ENCODE data around the gene PAK2.
A peak's percentile ranks its signal among the peaks of the same experiment; 100 is the strongest.
"Not testable (repeated sequence)": the region's sequence is repeated elsewhere in the genome, so short reads cannot be mapped to it uniquely, and the experiment has no call there.

PAK2 gene

DNA sequence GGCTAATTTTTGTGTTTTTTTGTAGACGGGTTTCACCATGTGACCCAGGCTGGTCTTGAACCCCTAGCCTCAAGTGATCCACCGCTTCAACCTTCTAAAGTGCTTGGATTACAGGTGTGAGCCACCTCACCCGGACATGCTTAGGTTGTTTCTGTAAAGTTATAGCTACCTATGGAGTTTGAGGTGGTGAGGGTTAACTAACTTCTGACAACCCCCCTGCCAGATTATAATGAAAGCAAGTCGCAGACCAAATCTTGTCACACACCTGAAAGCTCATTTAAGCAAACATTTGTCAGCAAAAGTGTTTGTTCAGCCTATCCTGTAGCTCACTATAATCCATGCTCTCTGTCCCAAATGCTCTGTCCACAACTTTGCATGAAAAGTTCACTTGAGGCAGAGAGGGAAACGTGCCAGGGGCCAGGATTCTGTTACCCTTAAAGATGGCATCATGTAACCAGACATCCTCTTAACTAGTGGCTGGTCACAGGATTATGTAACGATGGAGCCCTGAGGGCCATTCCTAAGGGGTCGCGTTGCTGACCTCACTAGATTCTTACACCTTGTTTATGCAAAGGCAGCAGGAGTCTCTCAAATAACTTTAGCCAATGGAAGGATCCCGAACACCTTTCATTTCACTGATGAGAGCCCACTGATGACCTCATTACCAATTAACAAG, 103.9 kb downstream of the PAK2 start:
- DNase-seq (ENCODE audit: low spot score): no peak

DNA sequence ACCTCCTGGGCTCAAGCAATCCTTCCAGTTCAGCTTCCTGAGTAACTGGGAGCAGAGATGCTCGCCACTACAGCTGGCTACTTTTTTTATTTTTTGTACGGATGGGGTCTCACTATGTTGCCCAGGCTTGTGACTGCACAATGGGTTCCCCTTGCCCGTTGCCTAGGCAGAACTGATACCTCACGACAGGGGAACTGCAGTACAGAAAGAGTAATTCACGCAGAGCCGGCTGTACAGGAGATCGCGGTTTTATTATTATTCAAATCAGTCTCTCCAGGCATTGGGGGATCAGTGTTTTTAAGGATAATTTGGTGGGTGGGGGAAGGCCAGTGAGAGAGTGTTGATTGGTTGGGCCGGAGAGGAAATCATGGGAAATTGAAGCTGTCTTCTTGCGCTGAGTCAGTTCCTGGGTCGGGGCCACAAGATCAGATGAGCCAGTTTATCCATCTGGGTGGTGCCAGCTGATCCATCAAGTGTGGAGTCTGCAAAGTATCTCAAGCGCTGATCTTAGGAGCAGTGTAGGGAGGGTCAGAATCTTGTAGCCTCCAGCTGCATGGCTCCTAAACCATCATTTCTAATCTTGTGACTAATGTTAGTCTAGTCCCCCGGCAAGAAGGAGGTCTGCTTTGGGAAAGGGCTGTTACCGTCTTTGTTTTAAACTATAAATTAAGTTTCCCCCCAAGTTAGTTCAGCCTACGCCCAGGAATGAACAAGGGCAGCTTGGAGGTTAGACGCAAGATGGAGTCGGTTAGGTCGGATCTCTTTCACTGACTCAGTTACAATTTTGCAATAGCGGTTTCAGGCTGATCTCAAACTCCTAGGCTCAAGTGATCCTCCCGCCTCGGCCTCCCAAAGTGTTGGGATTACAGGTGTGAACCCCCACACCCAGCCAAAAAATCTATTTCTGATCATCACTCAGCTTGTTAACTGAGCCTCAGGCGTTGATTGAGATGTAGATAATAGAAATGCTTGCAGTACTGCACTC, 104.9 kb downstream of the PAK2 start:
- not testable (repeated sequence) for DNase-seq (ENCODE audit: low spot score)

DNA sequence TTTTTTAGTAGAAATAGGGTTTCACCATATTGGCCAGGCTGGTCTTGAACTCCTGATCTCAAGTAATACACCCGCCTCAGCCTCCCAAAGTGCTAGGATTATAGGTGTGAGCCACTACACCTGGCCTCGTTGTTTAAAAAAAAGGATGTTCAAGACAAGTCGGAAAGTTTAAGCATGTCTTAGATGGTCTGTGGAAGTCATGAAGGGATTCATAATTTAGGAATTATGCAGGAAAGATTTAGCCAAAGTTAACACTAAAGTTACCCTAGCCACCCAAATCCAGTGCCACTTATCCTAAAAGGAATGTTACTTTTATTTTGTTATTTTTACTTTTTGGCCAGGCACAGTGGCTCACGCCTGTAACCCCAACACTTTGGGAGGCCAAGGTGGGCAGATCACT, 108.7 kb downstream of the PAK2 start:
- not testable (repeated sequence) for DNase-seq (ENCODE audit: low spot score)

DNA sequence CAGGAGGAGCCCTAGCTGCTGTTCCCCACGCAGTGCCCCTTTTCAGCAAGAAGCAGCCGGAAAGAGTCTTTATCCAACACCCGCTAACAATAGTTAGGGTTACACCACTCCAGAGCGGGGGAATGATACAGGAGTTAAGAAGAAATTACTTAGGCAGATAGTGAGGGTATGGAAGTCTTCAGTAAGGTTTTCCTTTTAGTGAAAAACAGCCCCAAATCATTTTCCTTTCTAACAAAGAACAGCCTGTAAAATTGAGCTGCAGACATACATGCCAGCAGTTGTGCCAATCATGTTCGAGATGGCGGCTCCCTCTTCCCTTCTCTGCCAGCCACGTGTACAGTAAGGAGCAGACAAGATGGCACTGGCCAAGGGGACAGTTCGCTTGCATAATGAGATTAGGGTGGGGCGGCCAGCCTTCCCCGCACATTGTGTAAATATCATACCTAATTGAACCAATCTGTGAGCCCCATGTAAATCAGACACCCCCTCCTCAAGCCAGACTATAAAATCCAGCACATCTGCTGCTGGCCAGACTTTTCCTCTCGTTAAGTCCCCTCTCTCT, 109.6 kb downstream of the PAK2 start:
- DNase-seq (ENCODE audit: low spot score): no peak

DNA sequence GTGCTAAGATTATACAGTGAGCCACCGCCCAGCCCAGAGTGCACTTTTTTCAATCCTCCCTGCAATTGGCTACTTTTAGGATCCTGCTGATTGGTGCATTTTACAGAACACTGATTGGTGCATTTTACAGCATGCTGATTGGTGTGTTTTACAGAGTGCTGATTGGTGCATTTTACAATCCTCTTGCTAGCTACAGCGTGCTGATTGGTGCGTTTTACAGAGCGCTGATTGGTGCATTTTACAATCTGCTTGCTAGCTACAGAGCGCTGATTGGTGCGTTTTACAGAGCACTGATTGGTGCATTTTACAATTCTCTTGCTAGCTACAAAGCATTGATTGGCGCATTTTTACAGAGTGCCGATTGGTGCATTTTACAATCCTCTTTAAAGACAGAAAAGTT, 123.3 kb downstream of the PAK2 start:
- DNase-seq (ENCODE audit: low spot score): not testable (repeated sequence)

DNA sequence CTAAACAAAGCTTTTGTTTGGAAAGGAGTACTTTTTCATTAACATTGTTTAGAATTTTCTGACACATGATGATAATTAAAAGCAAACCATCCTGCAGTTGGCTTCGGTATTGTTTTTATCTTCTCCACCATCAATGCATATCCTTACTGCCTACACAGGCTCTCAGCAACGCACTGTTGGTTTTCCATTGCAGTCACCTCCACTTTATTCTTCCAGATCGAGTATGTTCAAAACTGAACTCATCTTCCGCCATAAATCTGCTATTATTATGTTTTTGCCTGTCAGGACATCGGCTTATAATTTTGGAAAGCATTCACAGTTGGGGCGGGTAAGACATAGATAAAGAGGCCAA, 127.5 kb downstream of the PAK2 start:
- DNase-seq (ENCODE audit: low spot score): no peak

DNA sequence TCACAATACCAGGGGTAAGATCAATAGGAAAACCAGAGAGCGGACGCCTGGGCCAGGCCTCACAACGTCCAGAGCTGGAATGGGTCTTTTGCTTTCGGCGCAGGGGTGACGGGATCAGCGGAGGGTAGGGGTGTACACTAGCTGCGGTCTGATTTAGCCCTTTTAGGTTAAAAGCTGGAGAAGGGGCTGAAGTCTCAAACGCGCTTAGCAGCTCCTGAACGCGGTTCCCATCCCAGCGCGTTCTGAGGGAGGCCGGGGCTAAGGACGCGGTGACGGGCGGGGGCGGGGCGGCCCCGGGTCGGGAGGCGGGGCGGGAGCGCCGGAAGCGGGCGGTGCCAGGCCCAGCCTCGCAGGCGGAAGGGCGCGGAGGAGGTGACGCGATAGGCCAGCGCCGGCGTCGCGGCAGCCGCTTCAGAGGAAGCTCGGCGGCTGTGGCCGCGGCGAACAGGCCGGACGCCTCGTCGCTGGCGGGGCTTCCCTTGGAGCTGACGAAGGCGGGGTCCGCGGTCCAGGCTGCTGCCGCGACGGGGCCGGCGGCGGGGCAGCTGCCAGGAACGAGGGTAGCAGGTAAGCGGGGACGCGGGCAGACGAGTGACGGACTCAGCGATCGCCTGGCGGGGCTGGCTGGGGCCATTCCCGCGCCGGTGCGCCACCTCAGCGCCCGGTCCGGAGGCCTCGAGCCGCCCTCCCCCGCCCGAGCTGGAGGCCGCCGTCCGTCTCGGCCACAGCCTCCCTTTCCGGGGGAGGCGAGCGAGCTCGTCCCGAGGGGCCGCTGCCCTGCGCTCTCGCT, 128.0 kb downstream of the PAK2 start, which contains the start of gene SENP5:
TSS of gene SENP5 (plus strand) at position 414 of the 790 bp plus-strand sequence. CDS start 17,262 bp downstream, outside the sequence.
- DNase-seq (ENCODE audit: low spot score): peak; percentile 89

DNA sequence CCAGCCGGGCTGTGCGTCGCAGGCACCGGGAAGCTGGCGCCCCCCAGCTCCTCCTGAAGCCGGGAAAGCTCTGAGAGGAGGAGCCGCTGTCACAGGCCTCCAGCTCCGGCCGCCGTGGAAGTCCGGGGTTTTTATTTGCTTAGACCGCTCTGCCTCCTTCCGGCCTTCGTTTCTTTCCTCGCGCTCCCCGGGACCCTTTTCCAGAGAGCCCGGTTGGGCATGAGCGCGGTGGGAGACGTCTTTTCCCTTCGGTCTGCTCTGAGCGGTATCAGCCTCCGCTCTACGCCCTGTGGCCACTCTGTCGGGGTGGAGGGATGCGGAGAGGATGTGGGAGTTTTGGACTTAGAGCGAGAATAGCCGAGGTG, 128.6 kb downstream of the PAK2 start:
- peak; percentile 45 for DNase-seq (ENCODE audit: low spot score)

DNA sequence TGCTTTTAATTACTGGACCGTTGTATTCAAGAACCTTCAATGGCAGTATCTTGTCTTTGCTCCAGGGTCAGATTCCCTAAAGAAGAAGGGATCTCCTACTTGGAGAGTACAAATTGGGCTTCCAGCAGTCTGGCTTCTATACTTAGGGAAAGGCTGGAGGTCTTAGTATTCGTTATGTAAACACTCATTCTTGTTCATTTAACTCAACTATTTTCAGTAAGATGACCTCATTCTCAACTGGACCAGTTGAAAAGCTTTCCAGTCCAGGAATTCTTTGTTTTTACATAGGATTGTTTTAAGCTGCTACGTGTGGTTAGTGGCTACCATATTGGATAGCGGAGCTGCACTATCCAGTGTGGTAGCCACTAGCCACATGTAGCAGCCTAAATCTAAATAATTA, 132.7 kb downstream of the PAK2 start:
- no peak for DNase-seq (ENCODE audit: low spot score)

DNA sequence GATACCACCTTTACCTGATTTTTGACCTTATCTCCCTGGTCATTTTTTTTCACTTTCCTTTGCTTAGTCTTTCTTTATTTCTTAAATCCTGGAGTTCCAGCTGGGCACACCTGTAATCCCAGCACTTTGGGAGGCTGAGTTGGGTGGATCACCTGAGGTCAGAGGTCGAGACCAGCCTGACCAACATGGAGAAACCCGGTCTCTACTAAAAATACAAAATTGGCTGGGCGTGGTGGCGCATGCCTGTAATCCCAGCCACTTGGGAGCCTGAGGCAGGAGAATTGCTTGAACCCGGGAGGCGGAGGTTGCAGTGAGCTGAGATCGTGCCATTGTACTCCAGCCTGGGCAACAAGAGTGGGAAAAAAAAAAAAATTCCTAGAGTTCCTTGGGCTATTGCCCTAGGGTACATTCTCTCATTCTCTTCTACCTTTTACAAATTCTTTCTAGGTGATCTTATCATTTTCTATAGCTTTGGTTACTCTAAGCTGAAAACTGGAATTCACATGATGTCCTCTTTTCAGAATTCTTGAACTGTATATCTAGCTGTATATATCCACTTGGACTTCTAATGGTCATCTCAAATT, 134.9 kb downstream of the PAK2 start:
- not testable (repeated sequence) for DNase-seq (ENCODE audit: low spot score)

DNA sequence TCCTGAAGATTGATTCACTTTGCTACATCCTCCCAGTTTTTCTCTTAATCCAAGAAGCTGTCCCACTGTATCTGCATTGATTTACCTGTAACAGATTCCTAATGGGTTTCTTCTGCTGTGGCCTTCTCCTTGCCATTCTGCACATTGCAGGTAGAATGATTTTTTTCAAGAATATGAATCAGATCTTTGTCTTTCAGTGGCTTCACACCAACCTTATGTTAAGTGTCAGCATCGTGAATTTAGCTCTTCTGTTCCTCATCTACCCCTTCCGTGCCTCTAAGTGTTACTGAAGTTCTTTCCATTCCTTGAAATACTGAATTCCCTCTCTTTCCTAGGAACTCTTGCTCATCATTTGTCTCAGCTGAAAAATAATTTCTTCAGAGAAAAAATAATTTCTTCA, 135.6 kb downstream of the PAK2 start:
- DNase-seq (ENCODE audit: low spot score): no peak
